Measurements from ENCODE around the gene CPM.

CPM gene

DNA sequence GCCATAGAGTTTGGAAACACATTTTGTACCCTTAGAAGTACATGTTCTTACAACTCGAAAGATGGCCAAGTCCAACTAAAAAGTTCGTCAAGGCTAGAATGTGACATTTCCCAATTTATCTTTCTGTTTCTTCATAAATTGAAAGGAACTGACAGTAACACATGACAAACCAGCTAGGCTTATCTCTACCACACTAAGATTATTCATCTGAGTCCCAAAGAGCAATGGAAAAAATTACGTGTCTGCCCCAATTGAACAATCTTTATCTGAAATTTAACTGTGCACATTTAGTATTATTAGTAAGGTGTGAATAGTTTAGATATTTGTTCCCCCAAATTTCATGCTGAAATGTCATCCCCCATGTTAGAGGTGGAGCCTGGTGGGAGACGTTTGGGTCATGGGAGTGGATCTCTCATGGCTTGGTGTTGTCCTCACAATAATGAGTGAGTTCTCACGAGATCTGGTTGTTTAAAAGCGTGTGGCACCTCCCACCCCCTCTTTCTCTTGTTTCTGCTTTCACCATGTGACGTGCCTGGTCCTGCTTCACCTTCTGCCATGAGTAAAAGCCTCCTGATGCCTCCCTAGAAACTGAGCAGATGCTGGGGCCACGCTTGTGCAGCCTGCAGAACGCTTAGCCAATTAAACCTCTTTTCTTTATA lies 13.3 kb downstream of the CPM start:
- H3K27ac ChIP-seq, result no peak overlapping the region
- TF ChIP-seq CTCF (IDR thresholded peaks at IDR 0.05), result no peak
- no peak overlapping the region for H3K4me3 ChIP-seq
- no peak for DNase-seq (ENCODE audit: low spot score)

GRCh38 chr12:68918960-68919359 lies 14.0 kb downstream of the CPM start:
- no peak for DNase-seq (ENCODE audit: low spot score)
- Histone ChIP-seq H3K27ac (no peak overlapping the region), H3K4me3 (no peak overlapping the region)
- no peak for TF ChIP-seq CTCF (IDR thresholded peaks at IDR 0.05)

DNA sequence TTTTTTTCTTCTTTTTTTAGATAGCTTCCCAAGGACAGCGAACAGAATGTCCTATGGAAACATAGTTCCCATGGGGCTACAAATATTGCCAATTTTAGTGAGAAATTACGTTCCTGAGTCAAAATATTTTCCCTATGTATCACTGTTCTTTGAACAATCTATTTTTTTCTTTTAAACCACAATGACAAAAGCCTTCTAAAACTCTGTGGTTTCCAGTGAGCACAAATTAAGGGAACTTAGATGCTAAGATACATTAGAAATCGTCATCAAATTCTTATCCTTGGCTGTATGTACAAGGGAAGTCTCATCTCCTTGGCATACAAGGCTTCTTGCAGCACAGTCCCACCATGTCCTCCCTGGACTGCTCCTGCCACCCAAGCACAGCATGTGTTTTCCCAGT lies 17.9 kb downstream of the CPM start:
- Histone ChIP-seq H3K27ac (peak overlapping the region in 1 of 2 donors; percentile 33), H3K4me3 (no peak overlapping the region)
- no peak for DNase-seq (ENCODE audit: low spot score)
- TF ChIP-seq CTCF (IDR thresholded peaks at IDR 0.05), result no peak

DNA sequence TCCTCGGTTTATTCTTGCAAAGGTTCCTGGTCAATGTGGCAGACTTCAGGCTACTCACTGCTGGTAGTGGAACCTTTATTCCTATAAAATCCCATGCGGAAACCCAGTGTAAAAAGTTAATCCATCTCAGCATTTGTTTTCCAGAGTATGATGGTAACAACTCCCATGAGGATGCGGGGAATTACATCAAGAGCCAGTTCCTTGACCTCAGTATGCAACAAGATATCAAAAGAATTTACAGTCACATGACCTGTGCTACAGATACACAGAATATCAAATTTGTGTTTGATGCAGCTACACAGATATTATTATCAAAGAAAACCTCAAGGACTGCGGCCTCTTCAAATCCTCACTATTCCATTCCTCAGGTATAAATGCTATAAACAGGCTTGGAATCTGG lies 19.3 kb downstream of the CPM start:
- DNase-seq (ENCODE audit: low spot score), result no peak
- TF ChIP-seq CTCF (IDR thresholded peaks at IDR 0.05), result no peak
- no peak overlapping the region for H3K4me3 ChIP-seq

DNA sequence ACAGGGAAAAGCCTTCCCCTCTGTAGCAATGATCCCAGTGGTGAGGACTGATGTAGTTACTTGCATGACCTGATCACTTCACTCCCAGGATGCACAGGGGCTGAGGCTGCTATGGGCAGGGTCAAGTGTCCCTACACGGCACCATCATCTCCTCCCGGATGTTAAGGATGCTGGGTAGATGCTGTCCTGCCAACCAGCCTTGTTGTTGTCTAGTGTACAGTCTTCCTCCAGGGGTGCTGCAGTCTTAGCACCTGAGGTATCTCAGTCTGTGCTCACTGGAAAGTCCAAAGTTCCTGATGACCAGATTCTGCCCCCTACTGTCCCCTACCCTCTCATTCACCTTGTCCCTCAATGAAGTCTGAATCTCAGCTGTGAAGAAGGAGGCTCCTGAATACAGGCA lies 20.1 kb downstream of the CPM start:
- TF ChIP-seq CTCF (IDR thresholded peaks at IDR 0.05), result no peak
- no peak for DNase-seq (ENCODE audit: low spot score)
- H3K27ac ChIP-seq, result no peak overlapping the region

More for the DNA sequence above, 19.3 kb downstream of the CPM start:
- no peak overlapping the region for H3K27ac ChIP-seq

GRCh38 chr12:68911197-68911718 lies 21.7 kb downstream of the CPM start:
- no peak for DNase-seq (ENCODE audit: low spot score)
- no peak for TF ChIP-seq CTCF (IDR thresholded peaks at IDR 0.05)
- Histone ChIP-seq H3K4me3 (no peak overlapping the region), H3K27ac (no peak overlapping the region)

More for the DNA sequence above, 20.1 kb downstream of the CPM start:
- H3K4me3 ChIP-seq, result no peak overlapping the region

GRCh38 chr12:68910128-68910527 lies 22.8 kb downstream of the CPM start:
- DNase-seq (ENCODE audit: low spot score), result no peak
- no peak overlapping the region for H3K27ac ChIP-seq
- no peak overlapping the region for H3K4me3 ChIP-seq
- TF ChIP-seq CTCF (IDR thresholded peaks at IDR 0.05), result no peak
